MV-4-11 (cell line): ENCODE results near the gene AKAP8L.
A peak's percentile ranks its signal among the peaks of the same experiment; 100 is the strongest.

ENCODE experiments used
- DNase-seq: peaks from one replicate; lab custom pipeline; 2025; lab: John Stamatoyannopoulos, UW

Gene AKAP8L, protein sequence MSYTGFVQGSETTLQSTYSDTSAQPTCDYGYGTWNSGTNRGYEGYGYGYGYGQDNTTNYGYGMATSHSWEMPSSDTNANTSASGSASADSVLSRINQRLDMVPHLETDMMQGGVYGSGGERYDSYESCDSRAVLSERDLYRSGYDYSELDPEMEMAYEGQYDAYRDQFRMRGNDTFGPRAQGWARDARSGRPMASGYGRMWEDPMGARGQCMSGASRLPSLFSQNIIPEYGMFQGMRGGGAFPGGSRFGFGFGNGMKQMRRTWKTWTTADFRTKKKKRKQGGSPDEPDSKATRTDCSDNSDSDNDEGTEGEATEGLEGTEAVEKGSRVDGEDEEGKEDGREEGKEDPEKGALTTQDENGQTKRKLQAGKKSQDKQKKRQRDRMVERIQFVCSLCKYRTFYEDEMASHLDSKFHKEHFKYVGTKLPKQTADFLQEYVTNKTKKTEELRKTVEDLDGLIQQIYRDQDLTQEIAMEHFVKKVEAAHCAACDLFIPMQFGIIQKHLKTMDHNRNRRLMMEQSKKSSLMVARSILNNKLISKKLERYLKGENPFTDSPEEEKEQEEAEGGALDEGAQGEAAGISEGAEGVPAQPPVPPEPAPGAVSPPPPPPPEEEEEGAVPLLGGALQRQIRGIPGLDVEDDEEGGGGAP

GRCh38 chr19:15418579-15419412 lies at the start of gene AKAP8L:
Gene AKAP8L, minus strand, starts transcription at chr19:15418988. Its CDS starts 65 bp downstream, at chr19:15418923.
- peak; percentile 100 for DNase-seq

GRCh38 chr19:15467734-15468214 lies 49.0 kb upstream of the AKAP8L start:
- no peak for DNase-seq

DNA sequence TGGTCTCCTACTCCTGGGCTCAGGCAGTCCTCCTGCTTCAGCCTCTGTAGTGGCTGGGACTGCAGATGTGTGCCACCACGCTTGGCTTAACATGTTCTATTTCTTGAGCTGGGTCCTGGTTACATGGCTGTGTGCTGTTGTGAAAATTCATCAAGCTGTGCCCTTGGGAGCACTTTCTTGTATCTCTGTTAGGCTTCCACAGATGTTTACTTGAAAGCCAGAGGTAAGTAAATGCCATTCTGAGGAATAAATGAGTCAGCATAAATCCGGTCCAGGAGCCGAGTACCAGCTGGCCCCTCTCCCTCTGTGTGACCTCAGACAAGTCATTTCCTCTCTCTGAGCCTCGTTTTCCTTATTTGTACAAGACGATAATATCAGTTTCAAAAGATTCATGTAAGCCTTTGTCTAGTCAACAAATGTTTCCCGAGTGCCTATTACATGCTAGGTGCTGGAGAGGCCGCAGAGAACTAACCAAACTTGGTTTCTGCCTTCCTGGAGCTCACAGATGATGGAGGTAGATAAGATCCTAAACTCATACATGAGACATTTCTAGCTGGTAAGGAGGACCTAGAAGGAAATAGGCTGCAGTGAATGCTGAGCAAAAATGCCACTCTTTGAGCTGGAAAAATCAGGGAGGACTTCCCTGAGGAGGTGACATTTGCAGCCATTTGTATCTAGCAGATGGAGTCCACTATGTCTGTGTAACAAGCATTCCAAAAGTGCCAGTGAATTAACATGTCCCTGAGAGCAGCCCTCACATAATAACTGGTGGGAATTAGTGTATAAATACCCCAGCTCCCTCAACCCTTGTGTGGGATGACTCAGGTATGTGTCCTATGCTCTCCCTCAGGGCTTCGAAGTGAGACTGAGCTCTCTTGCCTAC lies 48.3 kb upstream of the AKAP8L start:
- DNase-seq: peak; percentile 52

DNA sequence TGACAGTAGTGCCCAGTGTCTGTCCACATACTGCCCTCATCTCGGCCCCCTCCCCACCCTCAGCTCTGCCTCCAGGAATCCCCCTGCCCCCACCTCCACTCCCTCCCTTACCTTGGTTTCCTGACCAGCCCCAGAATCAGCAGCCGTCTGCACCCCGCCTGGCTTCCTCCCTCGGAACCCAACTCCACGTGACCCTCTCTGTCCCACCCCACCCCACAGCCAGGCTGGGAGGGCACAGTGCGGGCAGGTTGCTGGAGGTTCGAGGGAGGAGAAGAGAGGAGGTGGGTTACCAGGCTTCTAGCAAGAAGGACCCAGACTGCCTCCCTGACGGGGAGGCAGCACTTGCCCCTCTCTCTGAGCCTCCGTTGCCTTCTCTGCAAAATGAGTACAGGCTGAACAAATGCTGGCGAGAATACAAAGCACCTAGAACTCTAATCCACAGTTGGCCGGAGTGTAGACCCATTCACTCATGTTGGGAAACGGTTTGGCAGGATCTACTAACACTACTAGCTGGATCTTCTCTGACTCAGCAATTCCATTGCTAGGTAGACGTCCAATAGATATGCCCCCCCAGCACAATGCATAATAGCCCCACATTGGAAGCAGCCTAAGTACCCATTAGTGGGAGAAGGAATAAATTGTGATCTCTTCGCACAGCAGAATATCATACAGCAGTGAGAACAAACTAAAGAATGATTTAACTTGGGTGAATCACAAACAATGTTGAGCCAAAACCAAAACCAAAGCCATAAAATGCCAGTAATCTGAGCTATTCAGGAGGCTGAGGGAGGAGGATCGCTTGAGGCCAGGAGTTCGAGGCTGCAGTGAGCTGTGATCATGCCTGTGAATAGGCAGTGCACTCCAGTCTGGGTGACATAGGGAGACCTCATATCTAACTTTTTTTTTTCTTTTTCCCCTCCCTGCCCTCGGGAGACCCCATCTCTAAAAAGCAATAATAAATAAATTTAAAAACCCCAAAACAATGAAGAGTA lies 45.9 kb upstream of the AKAP8L start, which contains the start of gene RASAL3:
TSS of gene RASAL3 (minus strand) at position 151 of the 992 bp plus-strand sequence. CDS start 186 bp downstream, outside the sequence.
- peak; percentile 27 for DNase-seq

DNA sequence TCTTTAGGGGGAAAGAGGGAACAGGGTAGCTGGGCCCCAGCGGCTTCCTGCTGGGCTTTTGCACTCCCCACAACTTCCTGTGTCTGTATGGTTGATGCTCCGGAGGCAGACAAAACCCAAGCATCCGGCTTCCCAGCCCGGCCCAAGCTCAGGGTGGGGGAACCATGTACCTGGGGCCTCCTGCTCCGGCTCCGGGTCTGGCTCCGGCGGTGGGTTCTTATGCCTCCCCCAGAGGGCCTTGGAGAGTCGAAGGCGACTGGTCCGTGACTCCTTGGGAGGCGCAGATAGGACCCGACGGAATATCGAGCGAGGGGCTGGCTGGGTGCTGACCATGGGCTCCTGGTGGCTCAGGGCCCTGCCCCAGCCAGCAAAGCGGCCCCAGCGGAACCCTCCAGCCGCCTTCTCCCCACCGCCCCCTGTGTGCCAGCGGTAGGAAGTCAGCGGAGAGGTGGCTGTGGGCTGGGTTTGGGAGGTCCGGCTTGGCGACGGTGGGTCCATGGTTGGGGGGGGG lies 45.1 kb upstream of the AKAP8L start:
- DNase-seq: peak; percentile 80

- DNase-seq: no peak
These were observed 42.9 kb upstream of the AKAP8L start for GRCh38 chr19:15461694-15462093.

DNA sequence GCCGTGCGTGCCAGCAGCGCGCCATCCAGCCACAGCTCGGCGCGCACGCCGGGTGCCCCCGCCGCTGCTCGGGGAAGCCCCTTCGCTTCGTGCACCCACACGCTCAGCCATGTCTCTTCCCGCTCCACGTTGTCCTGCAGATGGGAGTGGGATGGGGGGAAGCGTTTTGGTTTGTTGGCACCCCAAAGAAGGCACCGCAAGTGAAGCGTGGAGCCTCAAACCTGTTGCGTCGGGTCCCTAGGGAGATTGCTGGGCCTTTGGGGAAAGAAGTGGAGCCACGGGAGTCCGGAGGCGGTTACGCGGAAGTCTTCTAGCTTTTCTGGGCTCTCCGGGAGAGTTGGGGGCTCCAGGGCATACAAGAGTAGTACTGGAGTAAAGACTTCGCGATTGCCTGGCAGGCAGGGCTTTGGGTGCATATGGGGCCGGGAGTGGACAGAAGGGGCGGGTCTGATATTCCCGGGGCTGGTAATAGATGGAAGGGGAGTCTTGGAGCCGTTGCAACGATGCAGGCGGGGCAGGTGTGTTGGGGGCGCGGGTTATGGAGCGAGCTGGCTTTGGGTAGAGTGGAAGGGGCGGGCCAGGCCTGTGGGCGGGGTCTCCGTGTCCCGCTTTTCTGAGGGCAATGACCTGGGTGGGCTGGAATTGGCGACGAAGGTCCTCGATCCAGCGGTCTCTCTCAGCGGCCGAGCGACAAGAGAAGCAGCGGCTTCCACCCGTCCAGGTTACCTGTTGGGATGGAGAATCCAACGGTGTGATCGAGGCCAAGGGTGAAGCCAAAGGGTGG lies 39.1 kb upstream of the AKAP8L start:
- no peak for DNase-seq

DNA sequence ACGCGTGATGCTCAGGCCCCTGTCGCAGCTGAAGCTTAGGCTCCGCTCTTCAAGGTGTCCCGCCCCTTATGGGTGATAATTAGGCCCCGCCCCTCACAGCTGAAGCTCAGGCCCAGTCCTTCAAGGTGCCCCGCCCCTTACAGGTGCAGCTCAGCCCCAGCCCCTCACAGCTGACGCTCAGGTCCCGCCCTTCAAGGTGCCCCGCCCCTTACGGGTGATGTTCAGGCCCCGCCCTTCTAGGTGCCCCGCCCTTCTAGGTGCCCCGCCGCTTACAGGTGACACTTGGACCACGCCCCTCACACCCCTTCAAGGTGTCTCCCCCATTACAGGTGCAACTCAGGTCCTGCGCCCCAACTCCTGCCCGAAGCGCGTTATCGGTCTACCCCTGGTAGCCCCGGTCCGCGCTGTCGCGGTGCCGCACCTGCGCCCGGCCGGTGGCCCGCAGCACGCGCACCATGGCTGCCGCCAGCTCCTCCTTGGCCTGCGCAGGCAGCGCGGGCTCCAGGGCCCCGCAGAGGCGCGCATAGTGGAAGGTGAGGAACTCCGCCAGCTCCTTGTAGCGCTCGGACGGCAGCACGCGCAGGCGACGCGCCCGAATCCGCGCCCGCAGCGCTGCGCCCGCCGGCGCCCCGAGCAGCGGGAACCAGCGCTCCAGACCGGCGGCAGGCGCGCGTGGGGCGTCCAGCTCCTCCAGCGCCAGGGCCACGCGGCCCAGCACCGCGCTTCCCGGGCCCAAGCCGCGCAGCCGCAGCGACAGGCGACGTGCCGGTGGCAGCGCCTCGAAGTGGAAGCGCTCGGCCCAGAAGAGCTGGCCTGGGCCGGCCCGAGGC lies 38.3 kb upstream of the AKAP8L start:
- DNase-seq: no peak

- no peak for DNase-seq
These were observed 37.7 kb upstream of the AKAP8L start for GRCh38 chr19:15456441-15456840.

DNA sequence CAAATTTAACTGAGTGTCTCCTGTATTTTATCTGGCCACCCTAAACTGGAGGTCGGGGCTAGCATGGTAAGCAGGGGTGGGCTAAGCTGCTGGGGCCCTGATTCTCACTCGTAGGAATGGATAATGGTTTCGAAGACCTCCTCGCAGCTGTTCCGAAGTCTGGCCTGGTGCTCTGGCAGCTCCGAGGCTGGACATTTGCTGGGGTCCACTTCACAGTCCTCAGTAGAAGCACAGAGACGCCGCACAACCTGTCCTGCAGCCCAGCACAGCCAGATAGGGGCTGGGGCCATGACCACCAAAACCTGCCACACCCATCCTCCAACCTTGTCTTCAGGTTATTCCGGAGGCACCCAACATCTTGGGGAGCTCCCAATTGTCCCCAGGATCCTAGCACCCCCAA lies 37.2 kb upstream of the AKAP8L start:
- no peak for DNase-seq

- no peak for DNase-seq
These were observed 35.4 kb upstream of the AKAP8L start for GRCh38 chr19:15453906-15454860.

GRCh38 chr19:15453091-15453578 lies 34.3 kb upstream of the AKAP8L start:
- no peak for DNase-seq

GRCh38 chr19:15452111-15453047 lies 33.6 kb upstream of the AKAP8L start:
- DNase-seq: no peak

DNA sequence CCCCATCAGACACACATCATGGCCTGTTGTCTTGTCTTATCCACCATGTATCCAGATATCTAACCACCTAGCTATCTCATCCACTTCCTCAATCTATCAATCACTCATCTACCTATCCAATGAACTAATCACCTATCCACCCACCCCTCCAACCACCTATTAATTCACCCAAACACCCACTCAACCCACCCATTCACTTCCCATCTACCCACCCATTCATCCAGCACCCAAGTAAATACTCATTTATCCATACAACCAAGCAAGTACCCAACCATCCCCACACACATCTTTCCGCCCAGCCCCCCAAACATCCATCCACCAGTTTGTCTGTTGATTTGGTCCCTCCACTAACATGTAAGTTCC lies 31.7 kb upstream of the AKAP8L start:
- DNase-seq: no peak
